HUES64 (cell line): ENCODE data around the gene ZNF451.

ENCODE experiments used
- H3K27ac ChIP-seq: 2 replicates; pipeline ENCODE4 v1.7.0; 2013; ENCODE audit warnings: low read depth, low read length, inconsistent platforms
- H3K27me3 ChIP-seq: 2 replicates; pipeline ENCODE4 v1.6.1; 2013; ENCODE audit warnings: mild to moderate bottlenecking, low read length; ENCODE audit not compliant: insufficient read depth
- H3K36me3 ChIP-seq: 2 replicates; pipeline ENCODE4 v1.6.1; 2013; ENCODE audit warnings: mild to moderate bottlenecking, low read length; ENCODE audit not compliant: insufficient read depth
- H3K4me1 ChIP-seq: 2 replicates; pipeline ENCODE4 v1.6.1; 2013; ENCODE audit warnings: mild to moderate bottlenecking, low read length, moderate library complexity; ENCODE audit not compliant: insufficient read depth
- H3K4me3 ChIP-seq: 2 replicates; pipeline ENCODE4 v1.5.1; 2013; ENCODE audit warnings: mild to moderate bottlenecking, low read length, moderate library complexity
- H3K9ac ChIP-seq: 2 replicates; pipeline ENCODE4 v1.6.1; 2013; ENCODE audit warnings: mild to moderate bottlenecking, low read depth, low read length
- H3K9me3 ChIP-seq: 2 replicates; pipeline ENCODE4 v1.6.1; 2013; ENCODE audit warnings: low read depth, low read length; ENCODE audit not compliant: insufficient read depth
- WGBS: fragments of 150-250, 120-280 bp; methylation state at CpG from one replicate; pipeline ENCODE4 v1.1.7; 2013; ENCODE audit warnings: missing lambda C conversion rate; 5-methylcytosine and 5-hydroxymethylcytosine counted together

ZNF451 gene

DNA sequence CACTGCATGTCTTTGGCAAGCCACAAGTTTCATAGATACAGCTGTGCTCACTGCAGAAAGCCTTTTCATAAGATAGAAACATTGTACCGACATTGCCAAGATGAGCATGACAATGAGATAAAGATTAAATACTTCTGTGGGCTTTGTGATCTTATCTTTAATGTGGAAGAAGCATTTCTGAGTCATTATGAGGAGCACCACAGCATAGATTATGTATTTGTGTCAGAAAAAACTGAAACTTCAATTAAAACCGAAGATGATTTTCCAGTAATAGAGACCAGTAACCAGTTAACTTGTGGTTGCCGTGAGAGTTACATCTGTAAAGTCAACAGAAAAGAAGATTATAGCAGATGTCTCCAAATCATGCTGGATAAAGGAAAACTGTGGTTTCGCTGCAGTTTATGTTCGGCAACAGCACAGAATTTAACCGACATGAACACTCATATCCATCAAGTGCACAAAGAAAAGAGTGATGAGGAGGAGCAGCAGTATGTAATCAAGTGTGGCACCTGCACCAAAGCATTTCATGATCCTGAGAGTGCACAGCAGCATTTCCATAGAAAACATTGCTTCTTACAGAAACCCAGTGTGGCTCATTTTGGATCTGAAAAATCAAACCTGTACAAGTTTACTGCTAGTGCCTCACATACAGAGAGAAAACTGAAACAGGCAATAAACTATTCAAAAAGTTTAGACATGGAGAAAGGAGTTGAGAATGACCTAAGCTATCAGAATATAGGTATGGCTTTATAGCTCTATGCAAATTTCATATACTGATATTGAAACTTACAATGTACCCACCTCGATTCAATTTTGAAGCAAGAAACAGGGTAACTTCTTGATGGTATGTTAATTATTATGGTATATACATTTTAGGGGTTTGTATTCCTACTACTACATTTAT is 58.2 kb downstream of the ZNF451 start:
- no peak overlapping the region for H3K4me3 ChIP-seq
- H3K27ac ChIP-seq: no peak overlapping the region

DNA sequence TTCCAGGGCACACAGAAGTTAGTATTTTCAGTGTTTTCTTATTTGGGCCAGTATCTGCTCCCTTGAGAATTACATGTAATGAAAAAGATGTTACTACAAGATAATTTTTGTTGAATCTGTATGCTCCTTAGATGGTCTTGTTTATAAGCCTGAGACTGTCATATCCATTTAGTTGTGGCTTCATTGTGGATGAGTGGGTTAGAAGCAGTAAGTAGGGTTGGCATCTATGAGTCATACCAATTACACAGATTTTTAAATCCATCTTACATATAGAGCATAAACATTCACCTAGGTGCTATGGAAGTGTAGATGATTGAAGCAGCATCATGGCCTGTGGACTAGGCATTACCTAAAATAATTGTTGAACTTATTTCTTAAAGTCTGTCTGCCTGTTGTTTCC is 68.7 kb downstream of the ZNF451 start:
- Histone ChIP-seq H3K4me3 (no peak overlapping the region), H3K36me3 (peaks cover 47% of the 10 kb centered on the region), H3K9me3 (no peaks in the 10 kb centered on the region), H3K4me1 (no peaks in the 10 kb centered on the region), H3K27me3 (no peaks in the 10 kb centered on the region), H3K27ac (no peak overlapping the region), H3K9ac (no peak overlapping the region)

More for the DNA sequence above, 58.2 kb downstream of the ZNF451 start:
- 96% methylated on average over 6 of the region's 7 CpGs for WGBS
- Histone ChIP-seq H3K9ac (no peak overlapping the region), H3K4me1 (no peaks in the 10 kb centered on the region), H3K9me3 (no peaks in the 10 kb centered on the region), H3K27me3 (no peaks in the 10 kb centered on the region), H3K36me3 (peaks cover 73% of the 10 kb centered on the region)

DNA sequence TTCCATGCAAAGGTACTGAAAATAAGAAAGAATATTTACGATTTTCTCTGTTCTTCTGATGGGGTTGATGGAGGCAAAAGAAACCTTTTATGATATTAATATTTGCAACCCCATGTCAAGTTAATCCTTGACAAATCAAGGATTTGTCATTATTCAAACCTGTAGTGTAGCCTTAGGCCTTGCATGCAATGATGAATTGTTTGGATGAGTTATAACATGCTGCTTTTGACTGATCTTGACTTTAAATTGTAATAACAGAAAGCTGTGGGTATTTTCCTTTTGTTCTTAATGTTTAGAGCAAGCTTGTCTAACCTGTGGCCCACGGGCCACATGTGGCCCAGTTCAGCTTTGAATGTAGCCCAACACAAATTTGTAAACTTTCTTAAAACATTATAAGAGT is 69.1 kb downstream of the ZNF451 start:
- Histone ChIP-seq H3K4me3 (no peak overlapping the region), H3K36me3 (peaks cover 47% of the 10 kb centered on the region), H3K9ac (no peak overlapping the region), H3K4me1 (no peaks in the 10 kb centered on the region), H3K27me3 (no peaks in the 10 kb centered on the region), H3K9me3 (no peaks in the 10 kb centered on the region), H3K27ac (no peak overlapping the region)
- WGBS: 88% methylated on average over 1 of the region's 2 CpGs

DNA sequence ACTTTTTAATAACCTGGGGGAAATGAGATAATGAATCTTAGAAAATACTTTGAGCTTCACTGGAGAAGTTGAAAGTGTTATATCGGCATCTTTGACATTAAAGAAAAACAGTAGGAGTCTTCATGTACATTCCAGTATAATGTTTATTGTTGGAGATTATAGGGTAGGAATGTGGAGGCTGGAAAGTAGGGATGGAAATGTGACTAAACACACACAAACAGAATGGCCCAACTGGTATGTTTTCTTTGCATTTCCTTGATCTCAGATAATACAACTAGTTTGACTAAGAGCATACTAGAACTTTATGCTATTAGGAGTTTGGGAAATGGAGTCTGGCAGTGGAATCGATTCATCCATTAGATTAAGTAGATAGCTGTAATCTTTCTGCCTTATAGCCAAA is 72.0 kb downstream of the ZNF451 start:
- H3K36me3 ChIP-seq: peaks cover 48% of the 10 kb centered on the region
- 94% methylated on average over 1 of the region's 2 CpGs for WGBS

DNA sequence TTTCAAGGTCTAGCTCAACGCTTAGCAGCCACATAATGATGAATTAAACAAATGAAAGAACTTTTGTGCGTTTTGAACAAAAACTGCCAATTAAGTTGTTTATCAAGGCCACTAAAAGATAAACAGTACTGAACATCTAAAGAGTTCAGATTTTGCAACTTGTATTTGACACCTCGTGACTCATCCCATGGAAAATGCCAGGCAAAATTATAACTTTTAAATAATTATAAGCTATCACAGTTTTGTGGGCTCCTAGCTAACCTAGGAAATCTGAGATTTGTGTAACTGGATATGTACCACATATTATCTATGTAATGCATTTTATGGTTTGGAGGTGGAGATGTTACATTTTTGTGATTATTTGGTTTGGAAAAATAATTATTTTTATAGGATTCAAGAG is 72.5 kb downstream of the ZNF451 start:
- no peak overlapping the region for H3K4me3 ChIP-seq
- H3K27me3 ChIP-seq: no peaks in the 10 kb centered on the region
- no peaks in the 10 kb centered on the region for H3K4me1 ChIP-seq
- no peaks in the 10 kb centered on the region; the same call in 1 of the 2 replicates for H3K9me3 ChIP-seq
- H3K27ac ChIP-seq: no peak overlapping the region
- no peak overlapping the region for H3K9ac ChIP-seq
- H3K36me3 ChIP-seq: peaks cover 52% of the 10 kb centered on the region
- 92% methylated on average over 3 of the region's 3 CpGs for WGBS

More for the DNA sequence above, 72.0 kb downstream of the ZNF451 start:
- no peaks in the 10 kb centered on the region; the same call in 1 of the 2 replicates for H3K9me3 ChIP-seq
- no peak overlapping the region for H3K27ac ChIP-seq
- no peak overlapping the region for H3K9ac ChIP-seq
- no peaks in the 10 kb centered on the region for H3K4me1 ChIP-seq
- no peaks in the 10 kb centered on the region for H3K27me3 ChIP-seq
- H3K4me3 ChIP-seq: no peak overlapping the region

DNA sequence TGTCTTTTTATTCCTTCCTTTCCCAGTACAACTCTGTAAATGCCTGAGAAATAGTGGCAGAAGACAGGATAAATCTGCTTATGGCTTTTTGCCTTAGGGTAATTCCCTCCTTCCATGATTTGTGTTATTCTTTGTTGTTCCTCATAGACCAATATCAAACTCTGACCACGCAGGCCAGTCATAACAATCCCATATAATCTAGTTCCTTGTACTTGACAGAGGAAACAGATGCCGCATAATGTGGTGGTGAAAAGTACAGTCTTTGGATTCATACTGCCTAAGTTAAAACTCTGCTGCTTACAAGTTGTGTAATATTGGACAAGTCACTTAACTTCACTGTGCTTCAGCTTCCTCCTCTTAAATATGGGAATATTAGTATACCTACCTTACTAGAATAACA is 74.0 kb downstream of the ZNF451 start:
- H3K4me3 ChIP-seq: no peak overlapping the region
- H3K9me3 ChIP-seq: no peaks in the 10 kb centered on the region; the same call in 1 of the 2 replicates
- no peak overlapping the region for H3K9ac ChIP-seq
- no peaks in the 10 kb centered on the region for H3K4me1 ChIP-seq
- WGBS: 83% methylated on average over 1 of the region's 2 CpGs
- no peak overlapping the region for H3K27ac ChIP-seq
- no peaks in the 10 kb centered on the region for H3K27me3 ChIP-seq
- peaks cover 63% of the 10 kb centered on the region for H3K36me3 ChIP-seq

DNA sequence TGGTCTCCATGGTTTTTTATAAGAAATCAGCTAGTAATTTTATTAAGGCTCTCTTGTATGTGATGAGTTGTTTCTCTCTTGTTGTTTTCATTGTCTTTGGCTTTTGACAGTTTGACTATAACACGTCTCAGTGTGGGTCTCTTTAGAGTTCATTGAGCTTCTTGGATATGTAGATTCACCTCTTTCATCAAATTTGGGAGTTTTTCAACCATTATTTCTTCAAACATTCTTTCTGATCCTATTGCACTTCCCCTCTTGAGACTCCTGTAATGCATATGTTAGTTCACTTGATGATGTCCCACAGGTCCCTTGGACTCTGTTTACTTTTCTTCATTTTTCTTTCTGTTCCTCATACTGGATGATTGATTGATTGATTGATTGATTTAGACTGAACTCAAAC is 75.1 kb downstream of the ZNF451 start:
- Histone ChIP-seq H3K27ac (no peak overlapping the region), H3K9ac (no peak overlapping the region), H3K27me3 (no peaks in the 10 kb centered on the region), H3K4me1 (no peaks in the 10 kb centered on the region), H3K9me3 (no peaks in the 10 kb centered on the region; the same call in 1 of the 2 replicates), H3K36me3 (peaks cover 64% of the 10 kb centered on the region), H3K4me3 (no peak overlapping the region)
- no CpG with 5 or more reads among the region's 1 CpG for WGBS

DNA sequence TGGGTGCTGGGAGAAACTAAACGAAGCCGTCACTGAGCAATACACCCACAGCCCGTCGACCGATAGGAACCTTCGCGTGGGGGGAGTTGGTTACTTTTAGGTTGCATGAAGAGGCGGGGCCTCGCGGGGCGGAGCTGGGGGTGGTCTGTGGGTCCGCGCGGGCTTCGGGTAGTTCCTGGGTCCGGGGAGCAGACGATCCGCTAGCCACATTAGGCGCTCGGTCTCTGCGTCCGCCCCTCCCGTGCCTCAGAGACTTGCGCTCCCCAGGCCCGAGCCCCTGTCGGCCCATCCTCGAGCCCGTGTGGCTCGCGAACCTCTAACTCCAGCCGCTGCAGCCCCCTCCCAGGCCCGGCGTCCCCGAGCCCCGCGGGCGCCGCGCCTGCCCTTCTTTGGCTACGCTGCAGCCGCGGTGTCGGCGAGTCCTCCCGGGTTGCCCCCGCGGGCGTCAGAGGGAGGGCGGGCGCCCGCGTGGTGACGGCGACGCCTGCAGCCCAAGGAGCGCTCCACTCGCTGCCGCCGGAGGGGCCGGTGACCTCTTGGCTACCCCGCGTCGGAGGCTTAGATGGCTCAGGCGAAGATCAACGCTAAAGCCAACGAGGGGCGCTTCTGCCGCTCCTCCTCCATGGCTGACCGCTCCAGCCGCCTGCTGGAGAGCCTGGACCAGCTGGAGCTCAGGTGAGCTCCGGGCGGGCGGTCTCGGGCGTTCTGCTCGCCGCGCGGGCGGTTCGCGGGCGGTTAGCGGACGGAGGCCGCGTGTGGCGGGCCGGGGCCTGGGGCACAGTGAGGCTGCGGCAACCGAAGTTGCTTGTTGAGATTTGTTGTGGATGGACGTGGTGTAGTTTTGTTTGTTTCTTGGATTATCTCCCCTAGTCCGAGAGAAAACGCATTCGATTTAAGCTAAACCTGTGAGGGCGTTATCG is 82.4 kb downstream of the ZNF451 start, which contains the start of gene BAG2:
Gene BAG2, plus strand, starts transcription at position 191 of the 920 bp plus-strand sequence. Its CDS starts 372 bp downstream, at position 563.
- Histone ChIP-seq H3K27me3 (peaks cover 14% of the 10 kb centered on the region), H3K4me1 (peaks cover 30% of the 10 kb centered on the region), H3K27ac (peak within 1 kb of the TSS; percentile 83), H3K9ac (peak within 1 kb of the TSS; percentile 82), H3K9me3 (no peaks in the 10 kb centered on the region), H3K36me3 (peaks cover 12% of the 10 kb centered on the region), H3K4me3 (peak within 1 kb of the TSS; percentile 75)
- under 1% methylated on average over 97 of the region's 97 CpGs for WGBS

DNA sequence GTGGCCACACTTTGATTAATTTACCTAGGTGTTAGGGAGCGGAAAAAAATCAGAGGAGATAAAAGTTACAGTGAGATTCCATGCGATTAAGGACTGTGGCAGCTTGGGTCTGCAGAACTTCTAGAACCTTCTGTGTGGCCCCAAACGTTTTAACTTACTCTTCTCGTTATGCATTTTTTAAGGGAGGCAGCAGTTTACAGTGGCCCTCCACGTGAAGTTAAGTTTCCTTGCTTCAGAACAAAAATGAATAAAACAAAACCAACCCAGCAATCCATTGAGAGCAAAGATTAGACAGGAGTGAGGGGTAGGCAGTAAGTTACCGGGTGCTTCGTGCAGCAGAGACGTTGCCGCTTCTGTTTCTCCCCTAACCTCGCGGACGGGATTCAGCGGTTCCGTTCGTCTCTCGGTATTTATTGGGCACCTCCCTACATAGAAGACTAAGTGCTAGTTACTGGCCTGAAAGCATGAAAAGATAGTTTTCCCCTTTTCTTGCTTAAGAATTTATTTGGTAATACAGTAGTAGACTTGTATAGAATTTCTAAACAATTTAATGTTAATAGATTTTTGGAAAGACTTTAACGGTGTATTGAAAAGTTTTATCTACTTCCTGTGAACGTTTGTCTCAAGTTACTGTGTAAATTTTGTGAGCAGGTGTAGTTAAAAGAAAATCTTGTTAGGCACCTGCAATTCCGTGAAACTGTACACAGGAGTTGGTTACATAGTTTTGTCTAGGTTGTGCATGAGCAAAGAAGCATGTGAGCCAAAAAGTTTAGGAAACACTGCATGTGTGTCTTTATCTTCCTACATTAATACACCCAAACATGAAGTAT is 83.3 kb downstream of the ZNF451 start:
- peak overlapping the region; percentile 75 for H3K4me3 ChIP-seq
- peaks cover 30% of the 10 kb centered on the region for H3K4me1 ChIP-seq
- H3K36me3 ChIP-seq: peaks cover 8% of the 10 kb centered on the region
- peak overlapping the region; percentile 71; the same call in 1 of the 2 replicates for H3K27ac ChIP-seq
- H3K9me3 ChIP-seq: no peaks in the 10 kb centered on the region
- 5% methylated on average over 19 of the region's 19 CpGs for WGBS
- H3K9ac ChIP-seq: peak overlapping the region; percentile 82
- peaks cover 14% of the 10 kb centered on the region for H3K27me3 ChIP-seq

DNA sequence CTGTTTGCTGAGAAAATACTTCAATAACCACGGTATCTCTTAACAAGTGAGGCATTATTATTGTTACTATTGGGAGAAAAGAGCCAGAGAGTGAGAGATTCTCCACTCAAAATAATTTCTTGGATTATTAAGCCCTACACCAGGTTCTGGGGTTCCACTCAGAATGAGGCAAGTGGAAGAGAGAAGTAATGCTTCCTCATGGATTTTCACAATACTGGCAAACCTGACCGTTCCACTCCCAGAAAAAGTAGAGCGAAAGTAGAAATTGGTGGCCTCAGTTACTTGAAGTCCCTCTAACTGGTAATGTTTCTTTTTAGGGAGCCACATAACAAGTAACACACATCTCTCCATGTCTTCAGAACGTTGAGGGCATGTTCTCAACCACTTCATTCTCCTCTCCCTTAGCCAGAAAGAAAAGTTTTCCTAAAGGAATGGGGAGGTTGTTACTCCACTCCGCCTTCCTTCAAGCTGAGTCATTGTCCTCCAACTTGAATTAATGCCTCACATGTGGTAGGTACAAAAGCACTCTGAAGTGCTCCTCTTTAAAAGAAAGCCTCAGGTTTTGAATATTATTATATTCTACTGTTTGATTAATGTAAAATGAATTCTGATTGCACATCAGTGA is 84.0 kb downstream of the ZNF451 start:
- Histone ChIP-seq H3K4me1 (peaks cover 30% of the 10 kb centered on the region), H3K9ac (peak overlapping the region; percentile 82; the same call in 1 of the 2 replicates), H3K27ac (peak overlapping the region; percentile 71), H3K27me3 (peaks cover 14% of the 10 kb centered on the region), H3K4me3 (peak overlapping the region; percentile 75), H3K36me3 (peaks cover under 1% of the 10 kb centered on the region), H3K9me3 (no peaks in the 10 kb centered on the region)
- 16% methylated on average over 4 of the region's 5 CpGs for WGBS
